ACHN (cell line): ENCODE data around the gene EMID1.

Experiments
- DNase-seq: peaks from one replicate; pipeline ENCODE4 v3.0.0-alpha.2; 2015
- in situ Hi-C: cut with HindIII; loops from 2 replicates; pipeline ENCODE4 v1.10.0; 2017; ENCODE audit warnings: low sequenced_read_pairs, low pct_ligation_motif_present, low pct_unique_long_range_greater_than_20kb

Gene EMID1

DNA sequence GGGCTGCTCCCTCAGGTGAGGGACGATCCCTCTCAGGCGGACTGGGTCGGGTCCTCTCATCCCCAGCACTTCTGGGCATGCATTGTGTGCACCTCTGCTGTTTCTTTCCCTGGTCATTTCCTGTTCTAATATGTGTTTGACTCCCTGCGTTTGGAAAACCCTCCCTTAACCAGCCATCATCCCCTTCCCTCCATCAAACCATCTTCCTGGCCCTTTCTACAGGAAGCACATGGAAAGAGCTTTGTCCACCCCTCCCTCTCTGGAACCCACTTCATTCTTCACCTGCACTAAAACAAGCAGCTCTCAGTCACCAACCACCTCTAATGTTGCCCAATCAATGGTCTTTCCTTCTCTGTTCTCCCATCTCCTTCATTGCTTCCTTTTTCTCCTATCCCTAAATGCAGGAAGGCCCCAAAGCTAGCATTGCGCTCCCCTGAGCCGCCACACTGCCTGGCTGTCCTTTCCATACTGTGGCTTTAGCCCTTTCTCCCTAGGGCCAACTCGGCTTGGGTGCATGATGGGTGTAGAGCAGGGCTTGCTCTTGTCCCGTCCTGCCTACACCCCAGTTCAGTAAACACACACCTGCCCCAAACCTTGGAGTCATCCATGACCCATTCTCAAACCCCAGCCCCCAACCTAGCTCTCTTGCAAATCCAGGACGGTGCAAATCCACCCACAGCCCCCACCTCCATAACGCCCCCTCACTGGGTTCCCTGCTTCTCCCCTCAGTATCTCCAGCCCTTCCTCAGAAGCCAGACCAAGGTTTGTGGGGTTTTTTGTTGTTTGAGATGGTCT lies 95.3 kb downstream of the EMID1 start:
- in situ Hi-C loops, result no loop called here

DNA sequence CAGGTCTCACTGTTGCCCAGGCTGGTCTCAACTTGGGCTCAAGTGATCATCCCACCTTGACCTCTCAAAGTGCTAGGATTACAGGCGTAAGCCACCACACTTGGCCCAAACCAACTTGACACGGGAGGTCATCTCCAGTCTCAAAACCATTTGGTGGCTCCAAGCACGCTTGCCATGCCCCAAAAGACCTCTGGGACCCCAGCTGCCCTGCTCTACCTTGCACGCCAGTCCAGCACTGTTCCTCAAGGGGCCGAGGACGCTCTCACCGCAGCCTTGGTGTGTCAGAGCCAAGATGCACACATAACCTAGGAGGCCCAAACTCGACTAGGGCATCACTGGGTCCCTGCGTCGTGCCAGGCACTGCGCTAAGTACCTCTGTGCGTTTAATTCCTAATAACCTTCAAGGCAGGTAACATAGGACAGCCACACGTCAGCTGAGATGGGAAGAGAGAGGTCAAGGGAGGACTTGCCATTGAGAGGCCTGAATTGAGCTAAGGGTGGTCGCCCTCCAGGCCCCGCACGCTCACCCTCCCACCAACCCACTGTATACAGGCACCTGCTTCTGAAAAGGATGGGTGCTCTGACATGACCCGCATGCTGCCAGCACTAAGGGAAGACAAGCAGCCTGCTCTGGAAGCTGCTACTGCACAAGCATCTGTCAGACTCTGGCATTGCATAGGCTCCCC lies 96.2 kb downstream of the EMID1 start:
- DNase-seq, result no peak
- in situ Hi-C loops, result no loop called here

More for the DNA sequence above, 95.3 kb downstream of the EMID1 start:
- DNase-seq, result no peak

DNA sequence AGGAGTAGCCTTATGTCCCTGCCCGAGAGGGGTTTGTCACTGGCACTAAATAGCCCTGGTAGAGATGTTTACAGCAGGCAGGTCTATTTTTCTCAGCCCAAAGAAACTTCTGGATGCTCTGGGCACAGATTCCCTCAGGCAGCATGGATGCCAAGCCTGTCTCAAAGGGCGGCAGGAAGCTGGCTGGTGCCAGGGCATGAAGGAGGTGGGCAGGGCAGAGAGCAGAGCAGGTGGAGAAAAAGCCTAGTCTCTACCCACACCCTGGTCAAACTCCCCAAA lies 96.6 kb downstream of the EMID1 start:
- DNase-seq, result no peak
- in situ Hi-C loops, result no loop called here

DNA sequence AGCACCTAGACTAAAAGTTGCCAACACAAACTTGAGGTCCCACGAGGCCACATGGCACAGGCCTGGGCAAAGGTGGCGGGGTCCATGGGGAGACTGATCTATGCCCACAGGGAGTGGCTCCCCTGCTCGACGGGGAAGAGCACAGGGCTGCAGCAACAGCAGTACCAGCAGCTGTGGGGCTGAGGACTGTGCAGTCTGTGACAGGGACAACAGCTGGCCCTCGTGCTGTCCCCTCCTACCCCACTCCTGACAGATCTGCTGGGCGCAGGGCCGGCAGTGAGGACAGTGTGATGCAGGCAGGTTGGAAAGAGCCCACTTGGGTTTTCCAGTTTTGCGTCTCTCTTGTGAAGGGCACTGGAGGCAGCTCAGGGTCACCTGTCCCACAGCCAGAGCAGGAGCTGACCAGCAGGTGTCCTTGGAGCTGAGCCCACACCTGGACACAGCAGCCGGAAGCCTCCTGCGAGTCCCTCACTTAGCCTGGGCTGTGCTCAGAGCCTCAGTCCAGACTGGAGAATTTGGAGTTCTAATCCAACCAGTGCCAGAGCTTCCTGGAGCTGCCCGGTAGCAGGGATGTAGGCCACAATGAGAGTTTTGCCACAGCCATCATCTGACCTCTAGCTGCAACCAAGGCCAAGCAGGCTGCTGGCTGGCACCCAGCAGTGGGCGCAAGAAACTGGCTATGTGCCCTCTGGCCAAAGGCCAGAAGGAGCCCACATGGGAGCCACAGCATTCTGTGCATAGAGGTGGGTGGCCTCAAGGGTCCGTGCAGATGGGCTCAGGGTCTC lies 97.2 kb downstream of the EMID1 start:
- in situ Hi-C loops, result no loop called here
- DNase-seq, result no peak

DNA sequence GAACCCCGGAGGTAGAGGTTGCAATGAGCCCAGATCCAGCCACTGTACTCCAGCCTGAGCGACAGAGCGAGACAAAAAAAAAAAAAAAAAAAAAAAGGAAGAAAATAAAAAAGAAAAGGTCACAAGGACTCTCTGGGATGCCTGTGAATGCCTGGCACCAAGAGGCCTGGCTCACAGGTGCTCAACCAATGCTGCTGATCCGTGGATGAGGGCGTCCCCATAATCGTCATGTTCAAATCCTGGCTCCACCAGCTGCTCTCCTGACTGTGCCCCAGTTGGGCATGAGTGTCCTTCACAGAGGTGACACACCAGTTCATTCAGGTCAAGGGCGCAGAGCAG lies 100.1 kb downstream of the EMID1 start:
- DNase-seq, result no peak
- in situ Hi-C loops, result no loop called here

DNA sequence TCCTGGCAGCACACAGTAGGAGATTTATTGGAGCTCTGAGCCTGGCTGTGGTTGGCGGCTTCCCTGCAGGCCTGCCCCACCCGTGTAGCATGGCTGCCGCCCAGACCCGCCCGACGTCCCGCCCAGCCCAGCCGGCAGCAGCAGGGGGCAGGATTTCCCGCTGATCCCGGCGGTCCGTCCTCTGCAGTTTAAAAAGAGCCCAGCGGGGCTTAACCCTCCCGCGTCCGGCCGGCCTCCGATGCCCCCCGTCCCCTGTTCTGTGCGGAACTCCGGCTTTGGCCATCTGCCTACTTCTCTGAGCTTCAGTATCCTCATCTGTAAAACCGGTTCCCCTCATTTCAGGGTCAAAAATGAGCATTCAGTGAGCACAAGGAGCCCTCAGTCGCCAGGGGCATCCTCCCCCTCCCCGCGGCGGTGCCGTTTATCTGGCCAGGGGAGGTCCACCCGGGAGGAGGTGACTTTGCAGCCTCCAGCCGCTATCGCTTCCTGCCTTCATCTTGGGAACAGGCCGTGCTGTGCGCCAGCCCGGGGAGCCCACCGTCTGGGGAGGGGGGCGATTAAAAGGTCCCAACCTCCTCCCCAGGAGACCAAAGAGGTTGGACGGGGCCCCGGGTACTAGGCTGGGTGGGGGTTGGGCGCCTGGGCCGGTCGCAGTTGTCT lies 100.6 kb downstream of the EMID1 start, which contains the start of gene GAS2L1:
Gene GAS2L1, plus strand, starts transcription at position 476 of the 660 bp plus-strand sequence. CDS start 1,456 bp downstream, outside the sequence.
- peak; percentile 79 for DNase-seq
- in situ Hi-C loops, result no loop called here

DNA sequence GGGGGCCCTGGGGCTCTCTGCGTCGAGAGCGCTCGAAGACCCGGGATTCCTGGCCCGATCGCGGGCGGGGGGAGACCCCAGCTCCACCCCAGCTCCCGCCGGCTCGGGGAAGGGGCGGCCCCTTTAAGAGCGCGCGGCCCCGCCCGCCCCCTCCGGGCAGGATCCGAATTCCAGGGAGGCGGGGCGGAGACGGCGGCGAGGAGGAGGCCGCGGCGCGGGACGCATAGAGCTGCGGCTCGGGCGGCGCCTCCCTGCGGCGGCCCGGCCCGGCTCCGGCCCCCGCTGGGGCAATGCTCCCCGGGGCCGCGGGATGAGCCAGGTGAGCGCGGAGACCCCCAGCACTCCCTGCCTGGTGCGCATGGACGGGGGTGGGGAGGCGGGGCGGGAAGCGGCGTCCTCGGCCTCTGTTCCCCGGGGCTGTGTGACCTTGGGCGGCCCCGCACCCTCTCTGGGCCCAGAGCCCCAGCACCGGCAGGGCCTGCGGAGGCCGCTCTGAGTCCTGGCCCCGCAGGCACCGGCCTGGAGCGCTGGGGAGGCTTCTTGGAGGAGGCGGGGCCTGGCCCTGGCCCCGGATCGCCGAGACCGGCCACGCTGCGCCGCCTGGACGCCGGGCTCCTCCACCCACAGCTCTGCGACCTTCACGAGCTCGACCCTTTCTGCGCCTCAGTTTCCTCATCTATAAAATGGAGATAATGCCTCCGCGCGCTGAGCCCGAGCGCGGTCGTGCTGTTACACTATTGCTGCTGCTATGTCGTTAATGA lies 101.3 kb downstream of the EMID1 start:
- in situ Hi-C loops, result no loop called here
- DNase-seq, result peak; percentile 75

DNA sequence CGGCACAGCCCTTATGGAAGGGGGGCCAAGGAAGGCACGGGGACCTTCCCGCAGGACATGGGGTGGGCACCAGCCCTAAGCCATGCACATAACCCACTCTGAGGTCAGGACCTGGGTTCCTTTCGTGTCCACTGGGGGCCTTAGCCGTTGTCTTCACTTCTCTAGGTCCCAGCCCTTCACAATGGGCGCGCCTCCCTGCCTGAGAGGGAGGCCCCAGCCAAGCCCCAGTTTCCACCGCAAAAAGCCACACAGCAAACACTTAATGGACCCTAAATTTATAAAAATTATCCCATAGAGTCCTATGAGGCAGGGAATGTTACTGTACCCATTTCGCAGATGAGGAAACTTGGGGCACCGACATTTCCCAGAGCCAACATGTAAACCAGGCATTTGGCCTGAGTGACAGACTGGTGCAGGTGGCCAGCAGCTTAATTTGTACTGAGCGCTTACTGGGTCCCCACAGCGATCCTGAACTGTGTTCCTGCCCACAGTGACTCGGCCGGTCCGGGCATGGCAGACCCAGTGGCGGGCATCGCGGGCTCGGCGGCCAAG lies 102.0 kb downstream of the EMID1 start:
- in situ Hi-C loops, result no loop called here
- no peak for DNase-seq

DNA sequence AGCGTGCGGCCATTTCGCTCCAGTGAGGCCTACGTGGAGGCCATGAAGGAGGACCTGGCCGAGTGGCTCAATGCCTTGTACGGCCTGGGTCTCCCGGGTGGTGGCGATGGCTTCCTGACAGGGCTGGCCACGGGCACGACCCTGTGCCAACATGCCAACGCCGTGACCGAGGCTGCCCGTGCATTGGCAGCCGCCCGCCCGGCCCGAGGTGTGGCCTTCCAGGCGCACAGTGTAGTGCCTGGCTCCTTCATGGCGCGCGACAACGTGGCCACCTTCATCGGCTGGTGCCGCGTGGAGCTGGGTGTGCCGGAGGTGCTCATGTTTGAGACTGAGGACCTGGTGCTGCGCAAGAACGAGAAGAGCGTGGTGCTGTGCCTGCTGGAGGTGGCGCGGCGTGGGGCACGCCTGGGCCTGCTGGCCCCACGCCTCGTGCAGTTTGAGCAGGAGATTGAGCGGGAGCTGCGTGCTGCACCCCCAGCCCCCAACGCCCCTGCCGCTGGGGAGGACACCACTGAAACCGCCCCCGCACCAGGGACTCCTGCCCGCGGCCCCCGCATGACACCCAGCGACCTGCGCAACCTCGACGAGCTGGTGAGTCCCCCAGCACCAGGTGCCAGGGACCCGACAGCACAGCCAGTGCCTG lies 102.6 kb downstream of the EMID1 start:
- DNase-seq, result no peak
- in situ Hi-C loops, result no loop called here

DNA sequence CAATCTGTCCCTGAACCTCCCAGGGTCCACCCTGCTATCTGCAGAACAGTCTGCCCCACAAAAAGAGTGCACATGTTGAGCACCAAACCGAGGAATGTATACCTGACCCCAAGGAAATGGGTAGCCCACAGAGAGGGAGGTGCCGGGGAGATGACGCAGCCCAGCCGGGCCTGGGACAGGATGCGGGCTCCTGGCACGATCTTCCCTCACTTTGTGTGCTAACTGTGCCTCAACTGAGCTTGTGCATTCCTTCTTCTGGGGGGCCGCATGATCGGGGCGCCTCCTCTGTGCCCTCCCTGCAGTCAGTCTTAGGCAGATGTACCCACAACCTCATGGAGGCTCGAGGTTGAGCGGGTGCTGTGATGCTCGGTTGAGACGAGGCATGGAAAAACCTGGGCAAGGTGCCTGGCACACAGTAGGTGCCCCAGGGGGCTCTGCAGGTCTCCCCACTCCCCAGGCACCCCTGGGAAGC lies 103.1 kb downstream of the EMID1 start:
- in situ Hi-C loops, result no loop called here
- no peak for DNase-seq
